GF-D8 (cell line): ENCODE data around the gene HTT.
A peak's percentile ranks its signal among the peaks of the same experiment; 100 is the strongest.
"Not testable (repeated sequence)": the region's sequence is repeated elsewhere in the genome, so short reads cannot be mapped to it uniquely, and the experiment has no call there.

Experiments
- DNase-seq: peaks from one replicate; lab custom pipeline; 2025; lab: John Stamatoyannopoulos, UW

The HTT gene

DNA sequence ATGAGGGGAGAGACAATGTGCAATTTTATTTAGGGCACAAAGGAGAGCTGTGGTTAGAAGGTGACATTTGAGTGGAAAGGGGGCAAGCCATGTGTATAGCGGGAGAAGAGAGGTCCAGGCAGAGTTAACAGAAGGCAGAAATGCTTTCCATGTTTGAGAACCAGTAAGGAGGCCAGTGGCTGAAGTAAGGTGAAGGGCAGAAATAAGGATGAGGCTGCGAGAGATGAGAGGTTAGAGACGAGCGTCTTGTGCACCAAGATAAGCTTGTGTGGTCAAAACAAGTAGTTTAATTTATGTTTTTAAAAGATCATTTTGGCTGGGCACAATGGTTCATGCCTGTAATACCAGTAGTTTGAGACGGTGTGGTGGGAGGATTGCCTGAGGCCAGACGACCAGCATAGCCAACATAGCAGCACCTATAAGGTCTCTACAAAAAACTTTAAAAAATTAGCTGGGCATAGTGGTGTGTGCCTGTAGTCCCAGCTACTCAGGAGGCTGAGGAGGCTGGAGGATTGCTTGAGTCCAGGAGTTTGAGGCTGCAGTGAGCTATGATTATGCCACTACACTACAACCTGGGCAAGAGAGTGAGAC is 8.5 kb downstream of the HTT start:
- DNase-seq, result no peak

GRCh38 chr4:3083732-3084131 is 9.3 kb downstream of the HTT start:
- DNase-seq, result no peak

GRCh38 chr4:3085948-3086670 is 11.6 kb downstream of the HTT start:
- no peak for DNase-seq

DNA sequence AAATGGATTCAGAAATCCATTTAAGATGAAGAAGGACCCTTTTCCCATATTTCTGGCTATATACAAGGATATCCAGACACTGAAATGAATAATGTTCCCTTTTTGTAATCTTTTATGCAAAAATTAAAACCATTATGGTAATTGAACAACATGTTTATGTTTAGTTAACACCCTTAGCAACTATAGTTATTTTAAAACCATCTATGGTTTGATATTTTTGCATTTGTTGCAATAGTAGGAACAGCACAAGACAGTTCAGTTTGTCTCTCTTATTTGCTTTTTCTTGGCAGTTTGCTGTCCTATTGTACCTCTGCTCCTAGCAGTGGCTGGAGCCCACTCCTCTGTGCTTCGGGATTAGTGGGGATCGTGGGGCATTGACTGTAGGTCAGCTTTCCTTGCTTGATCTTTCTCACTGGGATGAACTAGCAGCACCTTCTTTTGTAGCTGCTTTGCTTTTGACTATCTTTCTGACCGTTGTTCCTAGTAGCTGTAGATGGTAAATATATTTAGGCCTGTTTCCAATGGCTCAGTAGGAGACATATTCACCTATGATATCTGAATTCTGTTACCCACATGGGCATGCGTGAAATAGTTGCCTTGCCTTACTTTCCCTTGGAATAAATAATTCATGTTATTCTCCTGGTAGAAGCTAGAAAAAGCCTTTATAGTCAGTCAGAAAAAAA is 12.8 kb downstream of the HTT start:
- DNase-seq, result no peak

- DNase-seq, result no peak
Measured at GRCh38 chr4:3091464-3091863, 17.0 kb downstream of the HTT start.

- not testable (repeated sequence) for DNase-seq
Measured at GRCh38 chr4:3094701-3095100, 20.2 kb downstream of the HTT start.

- DNase-seq, result no peak
Measured at GRCh38 chr4:3096202-3096601, 21.7 kb downstream of the HTT start.

- DNase-seq, result no peak
Measured at GRCh38 chr4:3098346-3098745, 23.9 kb downstream of the HTT start.

- DNase-seq, result peak; percentile 55
Measured at GRCh38 chr4:3106339-3107186, 32.1 kb downstream of the HTT start.

- no peak for DNase-seq
Measured at GRCh38 chr4:3107271-3107670, 32.8 kb downstream of the HTT start.

GRCh38 chr4:3107691-3108121 is 33.2 kb downstream of the HTT start:
- DNase-seq, result no peak

GRCh38 chr4:3108211-3108610 is 33.7 kb downstream of the HTT start:
- DNase-seq, result no peak

DNA sequence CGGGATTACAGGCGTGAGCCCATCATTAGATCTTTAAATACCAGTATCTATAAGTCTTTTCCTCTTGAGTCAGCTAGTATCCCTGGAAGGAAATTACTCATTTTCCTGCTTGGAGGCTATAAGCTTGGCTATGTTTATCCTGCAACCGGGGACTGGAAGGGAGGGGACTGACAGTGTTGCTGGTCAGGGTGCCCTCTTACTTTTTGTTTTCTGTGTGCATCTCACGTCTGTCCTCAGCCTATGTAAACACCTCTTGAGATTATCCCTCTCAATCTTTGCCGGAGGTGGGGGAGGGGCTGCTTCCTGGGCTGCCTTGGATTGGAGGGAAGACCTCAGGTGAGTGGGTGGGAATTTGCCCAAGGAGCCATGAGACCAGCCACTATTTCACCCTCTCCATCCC is 37.0 kb downstream of the HTT start:
- DNase-seq, result no peak

GRCh38 chr4:3112201-3112600 is 37.7 kb downstream of the HTT start:
- no peak for DNase-seq

GRCh38 chr4:3112609-3113469 is 38.4 kb downstream of the HTT start:
- no peak for DNase-seq

DNA sequence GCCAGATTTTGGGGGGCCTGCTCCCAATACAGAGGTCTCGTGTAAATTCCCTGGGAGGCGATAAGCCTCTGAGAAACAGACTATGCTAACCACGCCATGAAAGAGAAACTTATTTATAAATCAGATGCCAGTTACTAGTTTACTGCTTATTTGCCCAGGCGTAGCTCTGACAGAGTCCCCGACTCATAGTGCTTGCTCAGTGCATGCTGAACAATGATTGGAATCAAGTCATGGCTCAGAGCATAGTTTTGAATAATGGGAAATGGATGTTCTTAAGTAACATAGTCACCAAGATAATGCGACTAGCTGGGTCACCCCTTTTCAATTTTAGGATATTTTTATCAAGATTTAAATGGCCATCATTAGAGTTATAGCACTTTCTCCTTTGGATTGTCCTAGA is 39.9 kb downstream of the HTT start:
- DNase-seq, result no peak

DNA sequence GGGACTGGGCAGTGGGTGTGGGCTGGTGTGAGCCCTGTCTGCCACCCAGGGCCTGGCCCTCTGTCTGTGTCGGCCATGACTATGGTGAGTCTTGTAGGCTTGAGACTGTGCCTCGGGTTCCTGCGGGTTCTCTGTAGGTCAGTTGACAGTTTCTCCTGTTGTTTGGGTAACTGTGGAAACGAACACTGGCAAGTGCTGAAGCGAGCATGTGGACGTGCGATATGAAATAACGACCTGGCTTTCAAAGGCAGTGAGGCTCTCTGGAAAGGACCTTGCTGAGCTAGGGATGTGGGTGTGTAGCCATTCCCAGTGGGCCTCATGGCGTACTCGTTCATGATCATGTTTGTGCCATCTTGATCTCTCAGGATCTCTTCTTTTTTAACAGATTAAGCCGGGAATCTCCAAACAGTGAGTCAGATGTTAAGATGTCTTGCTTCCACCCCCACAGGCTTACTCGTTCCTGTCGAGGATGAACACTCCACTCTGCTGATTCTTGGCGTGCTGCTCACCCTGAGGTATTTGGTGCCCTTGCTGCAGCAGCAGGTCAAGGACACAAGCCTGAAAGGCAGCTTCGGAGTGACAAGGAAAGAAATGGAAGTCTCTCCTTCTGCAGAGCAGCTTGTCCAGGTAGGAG is 41.3 kb downstream of the HTT start:
- no peak for DNase-seq

DNA sequence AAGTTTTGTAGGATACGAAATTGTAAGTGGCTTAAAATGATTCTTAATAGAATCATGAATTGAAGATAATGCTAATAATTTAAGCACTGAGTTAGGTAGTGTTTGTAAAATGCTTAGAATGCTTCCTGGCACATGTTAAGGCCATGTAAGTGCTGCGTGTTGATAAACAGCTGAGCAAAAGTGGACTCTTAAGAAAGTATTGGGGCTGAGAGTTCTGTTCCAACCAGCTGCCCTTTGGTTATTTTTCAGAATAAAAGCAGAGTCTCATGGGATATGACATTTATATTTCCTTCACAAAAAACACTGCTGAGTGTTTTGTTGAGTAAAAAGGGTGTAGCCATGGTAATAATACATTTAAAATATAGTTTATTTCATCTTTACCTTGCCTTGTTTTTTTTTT is 42.5 kb downstream of the HTT start:
- DNase-seq, result no peak

DNA sequence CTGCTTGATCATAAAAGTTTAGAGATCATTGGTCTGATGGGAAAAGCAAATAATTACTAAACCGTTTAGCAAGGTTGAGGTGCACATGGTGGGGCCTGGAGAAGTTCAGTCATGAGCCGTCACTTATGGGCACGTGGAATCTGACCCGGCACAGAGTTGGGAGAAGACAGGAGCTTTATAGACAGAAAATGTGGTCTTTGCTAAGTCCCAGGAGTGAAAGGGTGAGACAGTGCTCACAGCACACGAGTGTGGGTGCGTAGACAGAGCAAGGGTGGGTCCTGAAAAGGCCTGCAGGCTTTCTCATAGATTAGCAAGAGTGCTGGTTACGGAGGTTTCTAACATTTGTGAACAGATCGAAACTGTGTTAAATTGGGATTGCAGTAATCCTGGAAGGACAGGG is 43.8 kb downstream of the HTT start:
- no peak for DNase-seq

DNA sequence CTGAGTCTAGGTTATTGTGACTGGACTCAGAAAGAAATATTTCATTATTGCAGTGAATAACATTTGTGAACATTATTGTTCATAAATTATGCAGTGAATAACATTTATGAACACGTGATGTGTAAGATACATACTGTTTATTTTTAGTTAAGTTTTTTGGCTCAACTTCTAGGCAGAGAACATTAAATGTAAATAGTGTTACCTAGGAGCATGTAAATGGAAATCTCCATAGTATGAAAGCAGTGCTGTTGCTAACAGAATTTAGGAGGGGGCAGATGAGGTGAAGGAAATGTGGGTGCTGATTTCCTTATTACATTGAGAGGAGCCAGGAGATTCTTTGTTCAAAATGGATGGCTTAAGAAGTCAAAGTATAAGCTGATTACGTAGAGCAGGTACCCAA is 45.0 kb downstream of the HTT start:
- DNase-seq, result no peak

DNA sequence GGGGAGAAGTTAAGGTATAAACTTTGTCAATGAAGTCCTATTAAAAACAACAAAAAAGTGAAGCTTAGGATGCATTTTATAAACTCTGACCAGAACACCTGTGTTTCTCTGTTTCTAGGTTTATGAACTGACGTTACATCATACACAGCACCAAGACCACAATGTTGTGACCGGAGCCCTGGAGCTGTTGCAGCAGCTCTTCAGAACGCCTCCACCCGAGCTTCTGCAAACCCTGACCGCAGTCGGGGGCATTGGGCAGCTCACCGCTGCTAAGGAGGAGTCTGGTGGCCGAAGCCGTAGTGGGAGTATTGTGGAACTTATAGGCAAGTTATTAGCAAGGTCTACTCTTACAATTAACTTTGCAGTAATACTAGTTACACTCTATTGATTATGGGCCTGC is 46.6 kb downstream of the HTT start:
- DNase-seq, result peak; percentile 90
